GM23248 (cell line): ENCODE data around the gene CORO2B. TPM values are rescaled to one million over a fixed set of nuclear protein-coding genes. Genes with fewer than 3 reads are reported as not detected.

Experiments
- DNase-seq: peaks from one replicate; pipeline ENCODE4 v3.0.0-alpha.2; 2015
- H2AFZ ChIP-seq: fragments of 200-600 bp; sonication (generic); 2 replicates; pipeline ENCODE4 v1.6.1; 2016; ENCODE audit warnings: antibody characterized with exemption
- H3F3A ChIP-seq: fragments of 200-600 bp; sonication (generic); 2 replicates; pipeline ENCODE4 v1.6.1; 2016; ENCODE audit warnings: mild to moderate bottlenecking, antibody characterized with exemption, mixed run types; ENCODE audit not compliant: insufficient read depth
- H3K27ac ChIP-seq: fragments of 200-600 bp; sonication (generic); 2 replicates; pipeline ENCODE4 v1.5.1; 2016; ENCODE audit warnings: mild to moderate bottlenecking
- H3K27me3 ChIP-seq: fragments of 200-600 bp; sonication (generic); replicated peaks from 2 replicates; pipeline ENCODE4 v1.6.1; 2016; ENCODE audit warnings: mild to moderate bottlenecking; ENCODE audit not compliant: insufficient read depth
- H3K36me3 ChIP-seq: fragments of 200-600 bp; sonication (generic); 2 replicates; pipeline ENCODE4 v1.6.1; 2016; ENCODE audit warnings: low read depth, mild to moderate bottlenecking
- H3K4me1 ChIP-seq: fragments of 200-600 bp; sonication (generic); 2 replicates; pipeline ENCODE4 v1.6.1; 2016; ENCODE audit warnings: mild to moderate bottlenecking; ENCODE audit not compliant: insufficient read depth
- H3K4me2 ChIP-seq: fragments of 200-600 bp; sonication (generic); one replicate; pipeline ENCODE4 v1.6.1; 2016; ENCODE audit warnings: mild to moderate bottlenecking; ENCODE audit not compliant: unreplicated experiment
- H3K4me3 ChIP-seq: fragments of 200-600 bp; sonication (generic); 2 replicates; pipeline ENCODE4 v1.5.1; 2016; ENCODE audit warnings: mild to moderate bottlenecking
- H3K79me2 ChIP-seq: fragments of 200-600 bp; sonication (generic); 2 replicates; pipeline ENCODE4 v1.6.1; 2016; ENCODE audit warnings: mild to moderate bottlenecking; ENCODE audit not compliant: insufficient read depth
- H3K9ac ChIP-seq: fragments of 200-600 bp; sonication (generic); 2 replicates; pipeline ENCODE4 v1.6.1; 2016; ENCODE audit warnings: mild to moderate bottlenecking
- H3K9me2 ChIP-seq: fragments of 200-600 bp; sonication (generic); 2 replicates; pipeline ENCODE4 v1.6.1; 2016; ENCODE audit warnings: mixed run types, mild to moderate bottlenecking, moderate library complexity; ENCODE audit not compliant: insufficient read depth
- H3K9me3 ChIP-seq: fragments of 200-600 bp; sonication (generic); one replicate; pipeline ENCODE4 v1.6.1; 2017; ENCODE audit warnings: low read depth
- H4K20me1 ChIP-seq: fragments of 200-600 bp; sonication (generic); 2 replicates; pipeline ENCODE4 v1.6.0; 2016; ENCODE audit not compliant: insufficient read depth
- EZH2 ChIP-seq: fragments of 200-600 bp; sonication (generic); IDR thresholded peaks from 2 replicates; pipeline ENCODE4 v1.6.1; 2018; ENCODE audit warnings: antibody characterized with exemption, mild to moderate bottlenecking; ENCODE audit not compliant: insufficient read depth, poor library complexity, severe bottlenecking
- EZH2phosphoT487 ChIP-seq: fragments of 200-600 bp; sonication (generic); IDR thresholded peaks from 2 replicates; pipeline ENCODE4 v1.6.1; 2018; ENCODE audit warnings: antibody characterized with exemption, moderate library complexity, mild to moderate bottlenecking, low read depth; ENCODE audit not compliant: insufficient read depth
- WGBS, 2 experiments: methylation state at CpG; one replicate each; pipeline ENCODE4 v1.1.6; 2015 to 2017; ENCODE audit warnings: low lambda C conversion rate in 2 of 2, low coverage in 1 of 2; ENCODE audit errors: missing lambda C conversion rate in 2 of 2; 5-methylcytosine and 5-hydroxymethylcytosine counted together
- in situ Hi-C: fragments of 300-500 bp; cut with MboI; formaldehyde crosslinking; loops from 2 replicates; pipeline ENCODE4 v1.15.0; 2020
- polyA plus RNA-seq: library from polyadenylated mRNA; unstranded; fragments of >200 nt; fragmentation: Nextera tagmentation; extraction: Ambion mirVana; gene quantifications from 2 replicates; pipeline ENCODE4 v1.2.1, GENCODE V29; 2016
- total RNA-seq: library from RNA; depleted of rRNA; stranded (reverse); fragments of >200 nt; shearing (Covaris generic); gene quantifications from 2 replicates; pipeline ENCODE4 v1.2.3, GENCODE V29; 2014

The CORO2B gene
- total and polyA plus RNA-seq, 2 experiments from 2014 or later, result 2.7 to 7.7 TPM

DNA sequence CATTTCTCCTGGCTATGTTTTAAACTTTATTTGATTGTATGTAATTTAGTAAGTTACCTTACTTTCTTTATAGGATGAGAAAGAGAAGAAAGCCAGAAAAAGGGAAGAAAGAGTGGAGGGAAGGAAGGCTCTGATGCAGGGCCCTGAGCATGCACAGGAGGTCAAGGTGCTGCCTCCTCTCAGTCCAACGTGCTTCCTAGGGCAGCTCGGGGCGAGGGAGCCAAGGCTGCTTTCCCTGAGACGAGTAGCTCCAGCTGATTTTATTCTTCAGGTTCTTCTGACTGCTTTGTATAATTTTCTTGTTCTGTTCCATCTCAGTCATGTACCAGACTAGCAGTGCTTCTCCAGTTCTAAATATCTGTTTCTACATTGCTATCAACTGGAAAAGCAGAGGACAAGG lies 3.4 kb downstream of the CORO2B start:
- Histone ChIP-seq H4K20me1 (no peaks in the 10 kb centered on the region), H3K4me3 (no peak overlapping the region), H3K27ac (no peak overlapping the region), H3F3A (peaks cover 27% of the 10 kb centered on the region), H3K4me2 (no peak overlapping the region), H3K79me2 (peaks cover 10% of the 10 kb centered on the region), H3K9ac (no peak overlapping the region), H3K9me2 (no peaks in the 10 kb centered on the region), H3K27me3 (no peaks in the 10 kb centered on the region), H2AFZ (no peak overlapping the region), H3K9me3 (no peaks in the 10 kb centered on the region), H3K36me3 (no peaks in the 10 kb centered on the region), H3K4me1 (peaks cover 33% of the 10 kb centered on the region)
- in situ Hi-C loops, result no loop called here
- 76% methylated on average over 4 of the region's 4 CpGs for WGBS, 2 experiments
- no peak for DNase-seq
- TF ChIP-seq EZH2 (no peak), EZH2phosphoT487 (no peak)

DNA sequence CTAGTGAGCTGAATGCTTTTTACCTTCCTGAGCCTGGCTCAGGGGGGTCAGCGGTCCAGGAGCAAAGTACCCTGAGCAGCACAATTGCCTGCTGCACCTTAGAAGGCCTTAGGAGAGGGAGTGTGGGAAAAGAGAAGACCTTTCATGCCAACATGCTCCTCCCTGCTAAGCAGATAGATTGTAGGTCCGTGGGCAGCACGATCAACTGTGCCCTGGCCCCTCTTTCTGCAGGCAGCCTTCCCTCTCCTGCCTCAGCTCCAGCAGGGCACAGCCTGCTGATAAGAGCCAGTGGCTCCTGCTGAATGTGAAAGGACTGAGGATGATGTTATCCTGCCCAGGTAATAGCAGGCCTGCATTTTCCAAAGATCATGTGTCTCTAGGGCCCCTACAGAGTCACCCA lies 4.1 kb downstream of the CORO2B start:
- TF ChIP-seq EZH2phosphoT487 (no peak), EZH2 (no peak)
- no peaks in the 10 kb centered on the region for H3K9me2 ChIP-seq
- H3K9me3 ChIP-seq, result no peaks in the 10 kb centered on the region
- WGBS, 2 experiments, result 86 to 98% methylated on average over 3 of the region's 3 CpGs
- peaks cover 10% of the 10 kb centered on the region for H3K79me2 ChIP-seq
- H3K27me3 ChIP-seq, result no peaks in the 10 kb centered on the region
- H4K20me1 ChIP-seq, result no peaks in the 10 kb centered on the region
- no peak overlapping the region for H3K9ac ChIP-seq
- peaks cover 37% of the 10 kb centered on the region for H3K4me1 ChIP-seq
- H3K4me3 ChIP-seq, result no peak overlapping the region
- H3F3A ChIP-seq, result peaks cover 32% of the 10 kb centered on the region
- H3K27ac ChIP-seq, result no peak overlapping the region
- no peaks in the 10 kb centered on the region for H3K36me3 ChIP-seq
- no peak for DNase-seq
- no peak overlapping the region for H2AFZ ChIP-seq
- in situ Hi-C loops, result no loop called here
- H3K4me2 ChIP-seq, result no peak overlapping the region

DNA sequence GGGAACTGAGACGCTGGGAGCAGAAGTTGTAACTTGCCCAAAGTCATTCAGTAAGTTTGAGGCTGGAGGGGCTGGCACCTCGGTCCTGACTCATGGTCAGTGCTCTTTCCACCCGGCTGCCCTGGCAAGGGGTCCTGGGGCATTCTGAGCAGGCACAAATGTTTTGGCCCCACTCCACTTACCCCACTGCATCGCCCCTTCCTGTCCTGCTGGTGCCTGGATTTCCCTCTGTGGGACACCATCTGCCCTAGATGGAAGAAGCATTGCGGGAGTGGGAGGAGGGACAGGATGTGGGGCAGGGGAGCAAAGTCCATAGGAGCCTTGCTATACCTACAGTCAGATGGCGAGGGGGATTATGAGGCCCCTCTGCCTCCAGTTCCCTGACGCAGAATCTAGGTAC lies 4.5 kb downstream of the CORO2B start:
- WGBS, 2 experiments, result 86% methylated on average over 7 of the region's 7 CpGs
- H3K79me2 ChIP-seq, result peaks cover 10% of the 10 kb centered on the region; the same call in 1 of the 2 replicates

DNA sequence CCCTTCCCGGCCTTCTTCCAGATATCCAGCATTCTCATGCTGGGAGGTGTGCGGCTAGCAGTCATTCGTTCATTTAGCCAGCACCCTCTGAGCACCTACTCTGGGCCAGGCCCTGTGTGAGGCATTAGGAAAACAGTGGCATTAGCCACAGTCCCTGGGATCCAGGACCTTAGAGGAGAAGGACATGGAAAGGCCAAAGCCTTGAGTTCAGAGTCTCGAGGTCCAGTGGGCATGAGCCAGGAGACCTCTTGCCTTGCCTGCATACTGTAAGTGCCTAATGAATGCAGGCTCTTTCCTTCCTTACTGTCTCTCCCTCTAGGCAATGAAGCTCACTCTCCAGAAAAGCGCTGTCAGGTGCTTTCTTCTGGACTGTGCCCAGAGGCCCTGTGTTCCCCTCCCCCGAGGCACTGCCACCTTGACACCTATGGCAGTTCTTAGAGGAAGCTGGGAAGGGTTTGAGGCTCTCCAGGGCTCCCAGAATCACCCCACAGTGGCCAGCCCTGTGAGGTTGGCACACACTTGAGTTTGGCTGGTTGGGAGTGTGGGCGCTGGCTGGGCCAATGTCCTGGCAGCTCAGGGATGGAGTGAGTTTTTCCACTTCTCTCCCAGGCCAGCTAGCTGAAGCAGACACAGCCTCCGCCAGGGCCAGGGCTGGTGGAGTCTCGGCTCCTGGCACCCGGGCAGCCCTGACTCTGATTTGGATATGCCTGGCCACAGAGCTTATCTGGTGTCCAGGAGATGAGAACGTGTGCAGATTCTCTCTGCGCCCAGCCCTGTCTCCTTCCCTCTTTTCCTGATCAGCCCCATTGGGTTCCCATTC lies 5.4 kb downstream of the CORO2B start:
- no peak overlapping the region for H3K4me3 ChIP-seq
- H3K9me2 ChIP-seq, result no peaks in the 10 kb centered on the region
- H4K20me1 ChIP-seq, result no peaks in the 10 kb centered on the region
- peaks cover 11% of the 10 kb centered on the region; the same call in 1 of the 2 replicates for H3K79me2 ChIP-seq
- no peak overlapping the region for H3K4me2 ChIP-seq
- H3K9ac ChIP-seq, result no peak overlapping the region
- peaks cover 45% of the 10 kb centered on the region for H3F3A ChIP-seq
- TF ChIP-seq EZH2phosphoT487, result no peak
- no peak for TF ChIP-seq EZH2
- no peaks in the 10 kb centered on the region for H3K27me3 ChIP-seq
- no peak overlapping the region for H3K27ac ChIP-seq
- peaks cover 48% of the 10 kb centered on the region for H3K4me1 ChIP-seq
- 75 to 83% methylated on average over 11 to 12 of the region's 12 CpGs for WGBS, 2 experiments
- in situ Hi-C loops, result no loop called here
- no peak overlapping the region for H2AFZ ChIP-seq
- H3K36me3 ChIP-seq, result no peaks in the 10 kb centered on the region
- no peak for DNase-seq
- H3K9me3 ChIP-seq, result no peaks in the 10 kb centered on the region

More for the DNA sequence above, 4.5 kb downstream of the CORO2B start:
- Histone ChIP-seq H3K27me3 (no peaks in the 10 kb centered on the region), H3K9me2 (no peaks in the 10 kb centered on the region), H3K4me3 (no peak overlapping the region), H4K20me1 (no peaks in the 10 kb centered on the region), H3K9ac (no peak overlapping the region), H3F3A (peaks cover 37% of the 10 kb centered on the region), H3K4me2 (no peak overlapping the region), H2AFZ (no peak overlapping the region), H3K27ac (no peak overlapping the region), H3K4me1 (peaks cover 39% of the 10 kb centered on the region), H3K36me3 (no peaks in the 10 kb centered on the region), H3K9me3 (no peaks in the 10 kb centered on the region)
- TF ChIP-seq EZH2phosphoT487 (no peak), EZH2 (no peak)
- no peak for DNase-seq
- in situ Hi-C loops, result no loop called here
